Activated T-helper 2 cell treated with anti-CD3 and anti-CD28 coated beads, Interferon-gamma antibody, Interleukin-2, Interleukin-4, amounts not matched to agents 10 μg/mL and 5 μg/mL and 100 μg/mL, durations not matched to agents 14 hours and 24 hours and 36 hours (primary cell): ENCODE measurements around the gene ADAMTS14. TPM values are rescaled to one million over a fixed set of nuclear protein-coding genes. Genes with fewer than 3 reads are reported as not detected.

Experiments used
- DNase-seq: peaks from one replicate; pipeline ENCODE4 v3.0.0; 2021; ENCODE audit warnings: low spot score
- H3K27ac Mint-ChIP-seq: one replicate; pipeline ENCODE4 v1.8.0; 2021; ENCODE audit warnings: mixed read lengths
- H3K27me3 Mint-ChIP-seq: one replicate; pipeline ENCODE4 v1.8.0; 2021; ENCODE audit warnings: low read depth, mixed read lengths
- H3K36me3 Mint-ChIP-seq: one replicate; pipeline ENCODE4 v1.8.0; 2021; ENCODE audit warnings: low read depth, mixed read lengths
- H3K4me1 Mint-ChIP-seq: one replicate; pipeline ENCODE4 v1.8.0; 2021; ENCODE audit warnings: low read depth, mixed read lengths
- H3K4me3 Mint-ChIP-seq: one replicate; pipeline ENCODE4 v1.8.0; 2021; ENCODE audit warnings: low read depth, mild to moderate bottlenecking, moderate library complexity, mixed read lengths
- H3K9me3 Mint-ChIP-seq: one replicate; pipeline ENCODE4 v1.8.0; 2021; ENCODE audit warnings: mixed read lengths
- intact Hi-C: fragments of 100-400 bp; cut with micrococcal nuclease; formaldehyde crosslinking; loops from one replicate; pipeline ENCODE4 v1.15.1; 2023
- total RNA-seq: library from RNA; stranded (reverse); gene quantifications from 2 replicates; pipeline ENCODE4 v1.2.3, GENCODE V29; 2022

ADAMTS14 gene
- total RNA-seq, 1 donor from 2014 or later, result 0.39 TPM

DNA sequence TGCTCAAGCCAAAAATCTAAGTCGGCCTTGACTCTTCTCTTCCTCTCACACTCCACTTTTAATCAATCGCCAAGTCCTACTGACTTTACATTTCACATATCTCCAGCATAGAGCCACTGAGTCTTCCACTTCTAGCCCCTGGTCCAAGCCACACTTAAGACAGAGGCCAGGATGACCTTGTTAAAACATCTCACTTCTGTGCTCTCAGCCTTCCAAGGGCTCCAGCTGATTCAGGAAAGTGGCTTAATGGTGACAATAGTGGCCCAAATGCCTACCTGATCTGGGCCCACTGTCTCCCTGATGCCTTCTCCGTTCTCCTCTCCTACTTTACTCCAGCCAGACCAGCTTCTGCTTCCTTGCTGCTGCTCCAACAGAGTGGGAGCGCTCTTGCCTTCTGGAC lies 108.5 kb downstream of the ADAMTS14 start:
- intact Hi-C loops, result no loop called here
- peaks cover 4% of the 10 kb centered on the region for H3K27me3 Mint-ChIP-seq
- H3K9me3 Mint-ChIP-seq, result no peaks in the 10 kb centered on the region
- H3K4me3 Mint-ChIP-seq, result no peak overlapping the region
- DNase-seq, result no peak
- no peaks in the 10 kb centered on the region for H3K36me3 Mint-ChIP-seq
- H3K27ac Mint-ChIP-seq, result no peak overlapping the region
- no peaks in the 10 kb centered on the region for H3K4me1 Mint-ChIP-seq

DNA sequence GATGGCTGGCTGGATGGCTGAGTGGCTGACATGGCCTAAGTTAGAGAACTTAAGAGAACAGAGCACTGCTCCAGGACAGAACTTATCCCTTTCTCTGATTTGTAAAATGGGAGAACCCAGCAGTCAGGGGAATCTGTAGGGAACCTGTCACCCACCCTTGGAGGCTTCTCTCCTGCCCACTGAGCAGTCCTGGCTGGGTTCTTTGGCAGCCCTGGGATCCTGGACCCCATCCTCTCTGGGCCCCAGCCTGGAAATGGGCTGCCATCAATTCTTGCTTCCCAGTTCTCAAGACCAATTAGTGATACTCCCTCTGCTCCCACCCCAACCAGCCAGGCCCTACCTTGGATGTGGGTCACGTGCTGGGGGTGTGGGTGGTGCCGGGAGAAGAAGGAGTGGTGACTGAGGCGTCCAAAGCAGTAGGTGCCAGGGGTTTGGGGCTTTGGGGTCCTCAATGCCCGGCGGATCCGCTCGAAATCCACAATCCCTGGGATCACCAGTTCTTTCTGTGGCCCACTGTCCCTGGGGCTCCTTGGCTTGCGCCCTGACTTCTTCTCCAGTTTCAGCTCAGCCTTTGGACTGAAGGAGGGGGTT lies 109.2 kb downstream of the ADAMTS14 start:
- Mint-ChIP-seq H3K4me1 (peaks cover 2% of the 10 kb centered on the region), H3K27ac (no peak overlapping the region), H3K36me3 (no peaks in the 10 kb centered on the region), H3K27me3 (peaks cover 5% of the 10 kb centered on the region), H3K4me3 (no peak overlapping the region), H3K9me3 (no peaks in the 10 kb centered on the region)
- DNase-seq, result no peak
- intact Hi-C loops, result no loop called here

- Mint-ChIP-seq H3K27me3 (peaks cover 5% of the 10 kb centered on the region), H3K9me3 (no peaks in the 10 kb centered on the region), H3K4me1 (peaks cover 7% of the 10 kb centered on the region), H3K27ac (no peak overlapping the region), H3K4me3 (no peak overlapping the region), H3K36me3 (no peaks in the 10 kb centered on the region)
- intact Hi-C loops, result no loop called here
- DNase-seq, result no peak
Observed at GRCh38 chr10:70782086-70782745, 109.9 kb downstream of the ADAMTS14 start.

- Mint-ChIP-seq H3K9me3 (no peaks in the 10 kb centered on the region), H3K36me3 (no peaks in the 10 kb centered on the region), H3K27ac (no peak overlapping the region), H3K4me1 (peaks cover 7% of the 10 kb centered on the region), H3K27me3 (peaks cover 8% of the 10 kb centered on the region), H3K4me3 (no peak overlapping the region)
- intact Hi-C loops, result no loop called here
- DNase-seq, result no peak
Observed at GRCh38 chr10:70782746-70783680, 110.7 kb downstream of the ADAMTS14 start.

- Mint-ChIP-seq H3K27me3 (peaks cover 18% of the 10 kb centered on the region), H3K9me3 (no peaks in the 10 kb centered on the region)
Observed at GRCh38 chr10:70784016-70784415, 111.7 kb downstream of the ADAMTS14 start.

GRCh38 chr10:70784471-70784870 lies 112.2 kb downstream of the ADAMTS14 start:
- H3K4me1 Mint-ChIP-seq, result peaks cover 7% of the 10 kb centered on the region
- H3K9me3 Mint-ChIP-seq, result no peaks in the 10 kb centered on the region
- no peak overlapping the region for H3K4me3 Mint-ChIP-seq

More at GRCh38 chr10:70784016-70784415, 111.7 kb downstream of the ADAMTS14 start:
- Mint-ChIP-seq H3K4me3 (no peak overlapping the region), H3K4me1 (peaks cover 7% of the 10 kb centered on the region), H3K36me3 (no peaks in the 10 kb centered on the region), H3K27ac (no peak overlapping the region)
- intact Hi-C loops, result no loop called here
- DNase-seq, result no peak

DNA sequence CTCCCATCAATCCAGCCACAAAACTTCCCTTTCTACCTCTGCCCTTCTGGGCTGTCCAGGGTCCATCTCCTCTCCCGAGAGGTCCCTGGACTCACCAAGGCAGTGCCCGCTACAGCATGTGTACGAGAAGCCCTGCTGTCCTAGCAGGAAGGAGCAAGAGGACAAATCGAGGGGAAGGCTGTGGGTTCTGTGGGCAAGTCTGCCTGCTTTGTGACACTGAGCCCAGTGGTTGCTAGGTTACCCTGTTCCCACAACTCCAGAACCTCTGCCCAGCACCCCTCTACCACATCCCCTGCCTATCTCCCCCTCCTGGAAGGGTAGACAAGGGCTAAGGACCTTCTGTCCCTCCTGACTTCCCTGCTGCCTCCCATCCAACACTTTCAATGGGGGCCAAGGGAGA lies 112.9 kb downstream of the ADAMTS14 start, which contains the start of gene TBATA:
Gene TBATA, minus strand, starts transcription at position 188 of the 400 bp plus-strand sequence. CDS start 1,998 bp downstream, outside the sequence.
- intact Hi-C loops, result no loop called here
- Mint-ChIP-seq H3K9me3 (no peaks in the 10 kb centered on the region), H3K36me3 (no peaks in the 10 kb centered on the region), H3K27me3 (peaks cover 24% of the 10 kb centered on the region), H3K4me3 (no peak within 1 kb of the TSS), H3K27ac (no peak within 1 kb of the TSS), H3K4me1 (peaks cover 7% of the 10 kb centered on the region)
- DNase-seq, result no peak

More at GRCh38 chr10:70784471-70784870, 112.2 kb downstream of the ADAMTS14 start:
- Mint-ChIP-seq H3K27me3 (peaks cover 22% of the 10 kb centered on the region), H3K36me3 (no peaks in the 10 kb centered on the region), H3K27ac (no peak overlapping the region)
- DNase-seq, result no peak
- intact Hi-C loops, result no loop called here

GRCh38 chr10:70786799-70787415 lies 114.6 kb downstream of the ADAMTS14 start:
- Mint-ChIP-seq H3K27me3 (peaks cover 38% of the 10 kb centered on the region), H3K27ac (no peak overlapping the region), H3K4me1 (peaks cover 8% of the 10 kb centered on the region), H3K9me3 (no peaks in the 10 kb centered on the region), H3K4me3 (no peak overlapping the region), H3K36me3 (no peaks in the 10 kb centered on the region)
- no peak for DNase-seq
- intact Hi-C loops, result no loop called here

DNA sequence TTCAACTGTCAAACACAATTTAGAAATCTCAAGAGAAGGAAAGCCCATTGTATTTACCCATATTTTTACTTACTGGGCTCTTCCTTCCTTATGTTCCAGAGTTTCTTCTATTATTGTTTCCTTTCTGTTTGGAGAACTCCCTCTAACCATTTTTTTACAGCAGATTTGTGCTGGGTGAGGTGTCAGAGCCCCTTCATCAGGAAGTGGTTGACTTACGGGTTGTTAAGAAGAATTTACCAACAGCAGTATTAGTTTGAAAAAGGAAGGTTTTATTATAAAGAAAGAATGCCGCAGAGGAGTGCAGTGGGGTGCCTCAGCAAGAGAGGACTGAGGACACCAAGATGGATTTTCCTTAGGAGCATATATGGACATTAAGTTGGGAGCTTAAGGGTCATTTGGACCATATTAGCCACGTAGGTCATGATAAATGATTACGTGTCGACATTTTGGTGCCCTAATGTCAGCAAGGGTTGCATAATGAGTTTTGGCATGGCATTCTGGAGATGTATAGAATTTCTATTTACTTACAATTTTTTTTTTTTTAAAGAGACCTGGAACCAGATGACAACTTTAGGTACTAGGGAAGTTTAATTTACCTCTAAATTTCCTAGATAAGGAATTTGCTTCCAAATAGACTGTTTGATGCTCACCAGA lies 119.2 kb downstream of the ADAMTS14 start:
- peaks cover 6% of the 10 kb centered on the region for H3K4me1 Mint-ChIP-seq
- H3K27me3 Mint-ChIP-seq, result peaks cover 46% of the 10 kb centered on the region
- H3K36me3 Mint-ChIP-seq, result no peaks in the 10 kb centered on the region
- no peak overlapping the region for H3K27ac Mint-ChIP-seq
- peaks cover 2% of the 10 kb centered on the region for H3K9me3 Mint-ChIP-seq
- no peak for DNase-seq
- intact Hi-C loops, result no loop called here
- no peak overlapping the region for H3K4me3 Mint-ChIP-seq

- no peak for DNase-seq
- intact Hi-C loops, result no loop called here
- Mint-ChIP-seq H3K4me3 (no peak overlapping the region), H3K27ac (no peak overlapping the region), H3K9me3 (peaks cover 7% of the 10 kb centered on the region), H3K27me3 (peaks cover 36% of the 10 kb centered on the region), H3K4me1 (no peaks in the 10 kb centered on the region), H3K36me3 (no peaks in the 10 kb centered on the region)
Observed at GRCh38 chr10:70795613-70796012, 123.3 kb downstream of the ADAMTS14 start.

DNA sequence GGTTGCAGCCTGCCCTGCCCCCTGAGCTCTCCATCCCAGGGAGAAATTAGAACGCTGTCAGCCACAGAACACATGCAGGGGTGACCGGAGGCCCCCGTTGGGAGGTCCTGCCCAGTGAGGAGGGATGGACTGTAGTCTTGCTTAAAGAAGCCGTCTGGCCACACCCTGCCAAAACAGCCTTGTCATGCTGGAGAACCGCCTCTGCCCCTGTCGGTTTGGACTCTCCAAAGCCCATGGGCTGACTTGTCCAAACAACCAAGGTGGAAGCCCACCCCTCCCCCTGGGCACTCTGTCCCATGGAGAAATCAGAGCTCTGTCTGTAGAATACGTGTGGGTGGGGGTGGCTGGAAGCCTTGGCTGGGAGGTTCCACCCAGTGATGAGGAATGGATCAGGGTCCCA lies 125.5 kb downstream of the ADAMTS14 start:
- intact Hi-C loops, result no loop called here
- H3K4me3 Mint-ChIP-seq, result no peak overlapping the region

DNA sequence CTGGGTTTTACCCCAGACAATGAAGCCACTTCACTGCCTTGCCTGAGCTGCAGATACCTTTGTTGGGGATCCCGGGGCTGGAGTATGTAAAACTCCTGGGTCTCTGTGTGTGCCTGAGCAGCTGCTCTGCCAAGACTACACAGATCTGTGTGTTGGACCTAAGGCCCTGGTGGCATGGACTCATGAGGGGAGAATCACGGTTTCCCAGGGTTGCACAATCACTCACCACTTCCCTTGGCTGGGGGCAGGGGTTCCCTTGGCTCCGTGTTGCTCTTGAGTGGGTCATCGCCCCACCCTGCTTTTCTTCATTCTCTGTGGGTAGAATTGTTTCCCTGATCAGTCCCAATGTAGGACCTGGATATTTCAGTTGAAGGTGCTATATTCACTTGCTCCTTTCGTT lies 126.8 kb downstream of the ADAMTS14 start:
- no peak for DNase-seq
- Mint-ChIP-seq H3K9me3 (peaks cover 7% of the 10 kb centered on the region), H3K36me3 (no peaks in the 10 kb centered on the region), H3K4me3 (no peak overlapping the region), H3K27ac (no peak overlapping the region), H3K27me3 (peaks cover 34% of the 10 kb centered on the region), H3K4me1 (no peaks in the 10 kb centered on the region)
- intact Hi-C loops, result no loop called here

More for the DNA sequence above, 125.5 kb downstream of the ADAMTS14 start:
- Mint-ChIP-seq H3K9me3 (peaks cover 7% of the 10 kb centered on the region), H3K36me3 (no peaks in the 10 kb centered on the region), H3K4me1 (no peaks in the 10 kb centered on the region), H3K27ac (no peak overlapping the region), H3K27me3 (peaks cover 32% of the 10 kb centered on the region)
- no peak for DNase-seq
